HepG2 (cell line): Measurements from ENCODE around the gene CACNA2D3. TPM values are rescaled to one million over a fixed set of nuclear protein-coding genes. Genes with fewer than 3 reads are reported as not detected.

Source experiments
- ATAC-seq: fragments of 200-7000 bp; cut with Tn5 transposase; 3 replicates; pipeline ENCODE4 v1.9.1; 2020; ENCODE audit warnings: mild to moderate bottlenecking, moderate library complexity
- BruUV-seq: library from RNA; stranded (reverse); fragments of 400-500 nt; replicated peaks from 2 replicates; lab custom pipeline; 2021; lab: Mats Ljungman, UMichigan
- CTCF ChIA-PET: fragments of 300-600 bp; formaldehyde crosslinking; extraction: SDS; loops from one replicate; lab custom pipeline; 2021; ENCODE audit warnings: low total read pairs, inconsistent platforms, low intra/inter-chr PET ratio; lab: Yijun Ruan, JAX
- POLR2A ChIA-PET: fragments of 350-600 bp; sonication (Branson Sonifier 250); formaldehyde crosslinking; loops from one replicate; lab custom pipeline; 2020; ENCODE audit warnings: antibody characterized with exemption, inconsistent platforms; lab: Yijun Ruan, JAX
- DNase-seq: peaks from one replicate; pipeline ENCODE4 v3.0.0-alpha.2; 2015; ENCODE audit warnings: low spot score
- FAIRE-seq: peaks from 3 replicates; lab custom pipeline; 2011; peaks lifted over from hg19 to GRCh38; lab: Jason Lieb, UNC
- H2AFZ ChIP-seq: one replicate; pipeline ENCODE4 v1.6.1; 2011; ENCODE audit warnings: low read length, inconsistent platforms
- H3K27ac ChIP-seq: fragments of 300-600 bp; 3 replicates; pipeline ENCODE4 v1.8.0; 2011; ENCODE audit warnings: mixed run types, mild to moderate bottlenecking, mixed read lengths, low read length, inconsistent platforms; ENCODE audit not compliant: insufficient read depth; ENCODE audit errors: extremely low read length
- H3K27me3 ChIP-seq, 2 experiments: fragments of 200-600 bp in 1 of 2; 2 replicates in 1 of 2; 3 replicates in 1 of 2; pipeline versions ENCODE4 v1.6.0 to v1.8.0; 2011; ENCODE audit warnings: low read length in 2 of 2, mild to moderate bottlenecking in 2 of 2, moderate library complexity in 2 of 2, inconsistent platforms in 1 of 2; ENCODE audit not compliant: insufficient read depth in 2 of 2, control insufficient read depth in 1 of 2
- H3K36me3 ChIP-seq, 2 experiments: fragments of 200-600 bp in 1 of 2; replicated peaks in 1 of 2; 2 replicates in 1 of 2; 3 replicates in 1 of 2; pipeline versions ENCODE4 v1.5.1 to v1.8.0; 2011; ENCODE audit warnings: low read length in 2 of 2, inconsistent platforms in 1 of 2; ENCODE audit not compliant: insufficient read depth in 2 of 2, control insufficient read depth in 1 of 2
- H3K4me1 ChIP-seq: 2 replicates; pipeline ENCODE4 v1.5.1; 2012; ENCODE audit warnings: low read length, inconsistent platforms; ENCODE audit not compliant: insufficient read depth
- H3K4me2 ChIP-seq: 2 replicates; pipeline ENCODE4 v1.6.0; 2011; ENCODE audit warnings: low read depth, low read length, inconsistent platforms
- H3K4me3 ChIP-seq, 3 experiments: fragments of 200-600 bp in 1 of 3; sonication (generic), shearing (Covaris generic) in 1 of 3; replicated peaks in 1 of 3; 2 replicates each; pipeline ENCODE4 v1.5.1; 2011 to 2016; ENCODE audit warnings: low read length in 3 of 3, inconsistent platforms in 2 of 3, low read depth in 2 of 3, mild to moderate bottlenecking in 2 of 3, control low read depth in 1 of 3, mixed read lengths in 1 of 3; ENCODE audit not compliant: insufficient read depth in 1 of 3
- H3K79me2 ChIP-seq: one replicate; pipeline ENCODE4 v1.6.1; 2011; ENCODE audit warnings: low read length, inconsistent platforms; ENCODE audit not compliant: insufficient read depth
- H3K9ac ChIP-seq: 2 replicates; pipeline ENCODE4 v1.6.0; 2011; ENCODE audit warnings: mild to moderate bottlenecking, low read depth, low read length, inconsistent platforms; ENCODE audit not compliant: insufficient read depth
- H3K9me3 ChIP-seq: 2 replicates; pipeline ENCODE4 v1.5.1; 2012; ENCODE audit warnings: mild to moderate bottlenecking, low read length
- H4K20me1 ChIP-seq: 2 replicates; pipeline ENCODE4 v1.6.0; 2011; ENCODE audit warnings: inconsistent platforms, mild to moderate bottlenecking, low read length, moderate library complexity; ENCODE audit not compliant: insufficient read depth
- CEBPB ChIP-seq: IDR thresholded peaks from 2 replicates; pipeline ENCODE4 v1.6.1; 2011; ENCODE audit warnings: low read depth, low read length, improper control_type of control experiment, borderline replicate concordance
- ETV5 ChIP-seq: IDR thresholded peaks from 2 replicates; pipeline ENCODE4 v1.6.1; 2018; ENCODE audit warnings: missing biosample characterization, missing genetic modification reagents, inconsistent platforms, borderline replicate concordance
- KAT2B ChIP-seq: fragments of 150-350 bp; IDR thresholded peaks from 2 replicates; pipeline ENCODE4 v1.6.1; 2014; ENCODE audit warnings: low read depth, low read length, borderline replicate concordance
- WGBS: methylation state at CpG from one replicate; pipeline ENCODE4 v1.1.6; 2017; ENCODE audit warnings: low lambda C conversion rate; 5-methylcytosine and 5-hydroxymethylcytosine counted together
- in situ Hi-C: cut with HindIII; loops from 2 replicates; pipeline ENCODE4 v1.10.0; 2017; ENCODE audit warnings: low pct_unique_long_range_greater_than_20kb; ENCODE audit not compliant: extremely low pct_ligation_motif_present
- intact Hi-C: fragments of 100-400 bp; cut with micrococcal nuclease; formaldehyde crosslinking; loops from one replicate; pipeline ENCODE4 v1.10.0; 2022; ENCODE audit not compliant: unreplicated experiment
- polyA plus RNA-seq, 8 experiments: library from polyadenylated mRNA; depleted of rRNA in 3 of 8; stranded (reverse) in 7 of 8; unstranded in 1 of 8; fragments of >200 nt; fragmentation: Illumina TruSeq in 4 of 8; extraction: Trizol in 4 of 8; gene quantifications; 2 replicates each; pipeline versions ENCODE4 v1.2.1 to v1.2.3, GENCODE V29; 2011 to 2016; ENCODE audit warnings: low read depth in 4 of 8, missing spikeins in 1 of 8, mixed read lengths in 1 of 8; ENCODE audit not compliant: insufficient read depth in 1 of 8
- total RNA-seq, 5 experiments: library from RNA; depleted of rRNA; stranded (reverse); fragments of >200 nt; fragmentation: Illumina TruSeq; extraction: Trizol; gene quantifications; 2 replicates each; pipeline ENCODE4 v1.2.3, GENCODE V29; 2016; ENCODE audit warnings: low read depth in 1 of 5

CACNA2D3 gene
- total and polyA plus RNA-seq, 2 of the 13 experiments (the other 11 are each of a cell fraction or from before 2014, with no cell fraction given): not detected

DNA sequence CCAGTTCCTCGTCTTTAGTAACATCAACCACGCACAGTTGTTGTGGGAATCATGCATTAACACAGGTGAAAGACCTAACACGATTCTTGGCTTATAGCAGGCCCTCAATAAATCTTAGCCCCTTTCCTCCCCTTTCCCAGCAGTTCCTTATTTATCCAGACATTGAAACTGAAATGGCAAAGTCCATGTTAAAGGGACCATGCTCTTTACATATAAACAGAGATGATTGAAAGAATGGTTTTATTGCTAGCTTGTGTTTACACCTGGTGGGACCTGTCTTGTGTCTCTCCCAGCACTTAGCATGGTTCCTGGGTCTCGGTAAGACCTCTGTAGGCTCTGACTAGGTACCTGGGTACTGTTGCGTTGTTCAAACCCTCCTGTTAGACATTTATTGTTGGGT lies 553.7 kb downstream of the CACNA2D3 start:
- Histone ChIP-seq H3K4me1 (no peaks in the 10 kb centered on the region), H3K4me2 (no peak overlapping the region), H3K79me2 (no peaks in the 10 kb centered on the region), H3K4me3 (no peak overlapping the region), H3K27me3 (no peaks in the 10 kb centered on the region), H3K27ac (no peak overlapping the region), H3K9me3 (no peaks in the 10 kb centered on the region), H3K9ac (no peak overlapping the region), H3K36me3 (no peaks in the 10 kb centered on the region), H2AFZ (no peak overlapping the region), H4K20me1 (no peaks in the 10 kb centered on the region)
- ATAC-seq (no peak), DNase-seq (no peak), FAIRE-seq (no peak)
- in situ Hi-C loops: no loop called here
- BruUV-seq: no TSS peak
- 4% methylated on average over 4 of the region's 5 CpGs for WGBS
- intact Hi-C loops: no loop called here
- ChIA-PET CTCF (no interaction called here), POLR2A (no interaction called here)
- no peak for TF ChIP-seq ETV5

DNA sequence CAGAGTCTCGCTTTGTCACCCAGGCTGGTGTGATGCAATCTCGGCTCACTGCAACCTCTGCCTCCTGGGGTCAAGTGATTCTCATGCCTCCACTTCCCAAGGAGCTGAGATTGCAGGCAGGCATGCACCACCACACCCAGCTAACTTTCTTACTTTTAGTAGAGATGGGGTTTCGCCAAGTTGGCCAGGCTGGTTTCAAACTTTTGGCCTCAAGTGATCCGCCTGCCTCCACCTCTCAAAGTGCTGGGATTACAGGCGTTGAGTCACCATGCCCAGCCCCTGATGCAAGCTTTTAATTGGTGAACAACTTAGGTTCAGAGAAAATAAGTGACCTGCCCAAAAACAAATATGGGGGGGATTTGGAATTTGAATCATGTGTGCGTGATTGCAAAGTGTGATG lies 559.4 kb downstream of the CACNA2D3 start:
- no peak for DNase-seq
- Histone ChIP-seq H3K79me2 (no peaks in the 10 kb centered on the region), H3K27me3 (no peaks in the 10 kb centered on the region), H3K9me3 (no peaks in the 10 kb centered on the region), H2AFZ (no peak overlapping the region), H3K36me3 (no peaks in the 10 kb centered on the region), H3K4me2 (no peak overlapping the region), H3K4me1 (no peaks in the 10 kb centered on the region), H3K9ac (no peak overlapping the region), H4K20me1 (no peaks in the 10 kb centered on the region), H3K4me3 (no peak overlapping the region), H3K27ac (no peak overlapping the region)
- no peak for FAIRE-seq
- in situ Hi-C loops: no loop called here
- BruUV-seq: no TSS peak
- no peak for ATAC-seq
- no peak for TF ChIP-seq KAT2B
- TF ChIP-seq CEBPB: 0 out of 2 replicates have a peak, but pooled peaks have one; percentile 20
- CTCF ChIA-PET: no interaction called here
- POLR2A ChIA-PET: no interaction called here
- intact Hi-C loops: no loop called here
- WGBS: 36% methylated on average over 6 of the region's 6 CpGs
